Tibial artery (tissue), 4 donors: ENCODE results near the gene MICOS13.
A peak's percentile ranks its signal among the peaks of the same experiment; 100 is the strongest.

ENCODE experiments used
- DNase-seq, 2 donors: peaks; one replicate each; pipeline ENCODE4 v3.0.0-alpha.2; 2019
- H3K27ac ChIP-seq, 2 donors: fragments of 200-600 bp; sonication (generic) in 1 of 2; 1 replicate in 1 of 2; 2 replicates in 1 of 2; pipeline ENCODE4 v1.5.1; 2018 to 2019; ENCODE audit warnings: mild to moderate bottlenecking in 1 of 2
- H3K27me3 ChIP-seq, 2 donors: fragments of 200-600 bp; sonication (generic) in 1 of 2; one replicate each; pipeline versions ENCODE4 v1.5.1 to v1.6.0; 2016 to 2019
- H3K36me3 ChIP-seq, 3 donors: fragments of 200-600 bp; sonication (generic) in 2 of 3; one replicate each; pipeline ENCODE4 v1.5.1; 2016 to 2019; ENCODE audit warnings: mild to moderate bottlenecking in 2 of 3
- H3K4me1 ChIP-seq, 4 donors: fragments of 200-600 bp; sonication (generic) in 2 of 4; 1 replicate in 3 of 4; 2 replicates in 1 of 4; pipeline ENCODE4 v1.5.1; 2016 to 2019
- H3K4me3 ChIP-seq, 2 donors: fragments of 200-600 bp; sonication (generic) in 1 of 2; 1 replicate in 1 of 2; 2 replicates in 1 of 2; pipeline ENCODE4 v1.5.1; 2018 to 2019; ENCODE audit warnings: mild to moderate bottlenecking in 2 of 2
- H3K9me3 ChIP-seq, 3 donors: fragments of 200-600 bp; sonication (generic) in 1 of 3; one replicate each; pipeline ENCODE4 v1.5.1; 2016 to 2019
- CTCF ChIP-seq, 2 experiments: fragments of 200-600 bp in 1 of 2; fragments of 450-650 bp in 1 of 2; IDR thresholded peaks; one replicate each; pipeline ENCODE4 v1.5.1; 2017 to 2019; ENCODE audit warnings: antibody characterized with exemption in 2 of 2, mild to moderate bottlenecking in 1 of 2, moderate library complexity in 1 of 2
- intact Hi-C: fragments of 100-400 bp; cut with DNase I; formaldehyde crosslinking; loops from one replicate; pipeline ENCODE4 v1.15.0; 2023; ENCODE audit warnings: low total_unique reads

The MICOS13 gene

GRCh38 chr19:5686326-5686646 lies 6.0 kb upstream of the MICOS13 start:
- no peak for TF ChIP-seq CTCF (IDR thresholded peaks at IDR 0.05)
- H3K4me1 ChIP-seq: peaks cover 5 to 28% (median 16%) of the 10 kb centered on the region in 4 donors
- peak overlapping the region; percentile 44 to 74 for H3K27ac ChIP-seq
- H3K9me3 ChIP-seq: no peaks in the 10 kb centered on the region
- no peaks in the 10 kb centered on the region for H3K27me3 ChIP-seq
- peak overlapping the region; percentile 54 to 55 for H3K4me3 ChIP-seq
- intact Hi-C loops: no loop called here
- no peak for DNase-seq
- peaks cover 0 to 3% (median 0%) of the 10 kb centered on the region in 3 donors for H3K36me3 ChIP-seq

GRCh38 chr19:5684694-5685430 lies 4.5 kb upstream of the MICOS13 start:
- no peak for DNase-seq
- no peak overlapping the region for H3K27ac ChIP-seq
- H3K36me3 ChIP-seq: no peaks in the 10 kb centered on the region
- no peak overlapping the region for H3K4me3 ChIP-seq
- H3K4me1 ChIP-seq: peaks cover 5 to 25% (median 16%) of the 10 kb centered on the region in 4 donors
- H3K9me3 ChIP-seq: no peaks in the 10 kb centered on the region
- intact Hi-C loops: no loop called here
- TF ChIP-seq CTCF (IDR thresholded peaks at IDR 0.05): no peak
- no peaks in the 10 kb centered on the region for H3K27me3 ChIP-seq

- DNase-seq: no peak
- H3K27ac ChIP-seq: no peak overlapping the region
- intact Hi-C loops: no loop called here
Measured at GRCh38 chr19:5683177-5683886, 3.0 kb upstream of the MICOS13 start.

GRCh38 chr19:5682107-5682482 lies 1.8 kb upstream of the MICOS13 start:
- Histone ChIP-seq H3K36me3 (peaks cover 0 to 13% (median 0%) of the 10 kb centered on the region in 3 donors), H3K27ac (no peak overlapping the region), H3K9me3 (no peaks in the 10 kb centered on the region), H3K4me3 (no peak overlapping the region), H3K27me3 (no peaks in the 10 kb centered on the region), H3K4me1 (peaks cover 5 to 26% (median 18%) of the 10 kb centered on the region in 4 donors)
- no peak for DNase-seq
- no peak for TF ChIP-seq CTCF (IDR thresholded peaks at IDR 0.05)
- intact Hi-C loops: no loop called here

More at GRCh38 chr19:5683177-5683886, 3.0 kb upstream of the MICOS13 start:
- Histone ChIP-seq H3K9me3 (no peaks in the 10 kb centered on the region), H3K27me3 (no peaks in the 10 kb centered on the region), H3K36me3 (peaks cover 0 to 4% (median 0%) of the 10 kb centered on the region in 3 donors), H3K4me3 (no peak overlapping the region), H3K4me1 (peaks cover 5 to 31% (median 25%) of the 10 kb centered on the region in 4 donors)
- no peak for TF ChIP-seq CTCF (IDR thresholded peaks at IDR 0.05)

- TF ChIP-seq CTCF (IDR thresholded peaks at IDR 0.05): no peak
- Histone ChIP-seq H3K36me3 (peaks cover 0 to 13% (median 0%) of the 10 kb centered on the region in 3 donors), H3K27ac (peak overlapping the region in 1 of 2 donors; percentile 87), H3K9me3 (no peaks in the 10 kb centered on the region), H3K4me3 (peak overlapping the region; percentile 72 to 78), H3K27me3 (no peaks in the 10 kb centered on the region), H3K4me1 (peaks cover 2 to 21% (median 17%) of the 10 kb centered on the region in 4 donors)
- DNase-seq: no peak
- intact Hi-C loops: no loop called here
Measured at GRCh38 chr19:5681391-5682106, 1.2 kb upstream of the MICOS13 start.
